Central memory CD4-positive, alpha-beta T cell (primary cell): ENCODE data around the gene FOXP1.

ENCODE experiments used
- DNase-seq: peaks from one replicate; pipeline ENCODE4 v3.0.0; 2022

Gene FOXP1

DNA sequence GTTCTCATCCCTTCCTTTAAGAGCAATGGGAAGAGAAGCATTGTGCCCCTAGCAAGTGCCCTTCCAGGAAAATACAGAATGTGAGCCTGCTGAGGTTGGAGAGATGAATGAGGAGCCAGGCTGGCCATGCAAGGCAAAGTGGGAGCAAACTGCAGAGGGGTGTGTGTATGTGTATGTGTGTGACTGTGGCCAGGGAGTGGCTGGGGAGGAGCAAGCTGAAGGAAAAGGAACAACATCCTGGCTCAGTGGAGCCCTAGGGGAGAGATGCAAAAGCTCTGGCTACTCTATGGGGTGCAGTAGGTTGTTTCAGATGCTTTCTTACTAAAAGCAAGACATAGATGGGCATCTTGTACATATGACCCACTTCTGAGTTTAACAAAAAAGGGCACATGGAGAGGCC, 20.6 kb downstream of the FOXP1 start:
- no peak for DNase-seq

DNA sequence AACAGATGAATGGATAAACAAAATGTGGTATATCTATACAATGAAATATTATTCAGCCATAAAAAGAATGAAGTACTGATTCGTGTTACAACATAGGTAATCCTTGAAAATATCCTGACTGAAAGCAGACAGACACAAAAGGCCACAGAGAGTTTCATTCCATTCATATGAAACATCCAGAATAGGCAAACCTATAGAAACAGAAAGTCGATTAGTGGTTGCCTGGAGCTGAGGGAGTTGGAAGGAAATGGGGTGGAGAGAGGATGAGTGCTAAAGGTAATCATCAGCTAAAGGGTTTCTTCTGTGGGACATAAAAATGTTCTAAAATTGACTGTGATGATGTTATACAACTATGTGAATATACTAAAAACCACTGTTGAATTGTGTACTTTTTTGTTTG, 22.9 kb downstream of the FOXP1 start:
- no peak for DNase-seq

DNA sequence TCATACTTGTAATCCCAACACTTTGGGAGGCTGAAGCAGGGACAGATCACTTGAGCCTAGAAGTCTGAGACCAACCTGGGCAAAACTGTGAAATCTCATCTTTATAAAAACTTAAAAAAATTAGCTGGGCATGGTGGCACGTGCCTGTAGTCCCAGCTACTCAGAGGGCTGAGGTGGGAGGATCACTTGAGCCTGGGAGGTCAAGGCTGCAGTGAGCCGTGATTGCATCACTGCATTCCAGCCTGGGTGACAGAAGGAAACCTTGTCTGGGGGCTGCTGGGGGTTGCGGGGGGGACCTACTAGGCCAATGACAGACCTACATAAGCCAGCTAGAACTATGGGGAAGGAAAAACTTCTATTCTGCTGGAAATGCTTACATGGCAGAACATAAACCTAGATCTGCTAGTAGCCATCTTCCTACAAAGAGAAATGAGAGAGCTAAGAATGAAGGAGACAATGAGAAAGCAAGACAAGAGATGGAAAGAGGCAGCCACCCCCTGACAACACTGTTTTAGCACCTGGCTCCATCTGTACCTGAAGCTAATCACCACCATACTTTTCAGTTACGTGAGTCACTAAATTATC, 23.9 kb downstream of the FOXP1 start:
- DNase-seq = no peak

DNA sequence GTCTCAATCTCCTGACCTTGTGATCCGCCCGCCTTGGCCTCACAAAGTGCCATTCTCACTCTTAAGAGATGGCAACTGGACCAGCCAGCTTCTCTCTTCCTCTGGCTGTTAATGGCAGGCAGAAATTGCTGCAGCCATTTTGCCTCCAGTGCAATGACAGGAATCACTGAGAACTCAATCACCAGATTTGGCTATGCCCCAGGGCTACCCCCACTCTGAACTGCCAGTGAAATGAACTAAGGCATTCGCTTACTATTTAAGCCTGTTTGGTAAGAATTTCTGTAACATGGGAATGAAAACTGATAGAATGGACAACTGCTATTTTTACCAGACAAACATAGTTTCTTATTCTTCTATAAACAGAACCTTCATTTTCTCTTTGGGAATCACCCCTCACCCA, 24.5 kb downstream of the FOXP1 start:
- DNase-seq = no peak

DNA sequence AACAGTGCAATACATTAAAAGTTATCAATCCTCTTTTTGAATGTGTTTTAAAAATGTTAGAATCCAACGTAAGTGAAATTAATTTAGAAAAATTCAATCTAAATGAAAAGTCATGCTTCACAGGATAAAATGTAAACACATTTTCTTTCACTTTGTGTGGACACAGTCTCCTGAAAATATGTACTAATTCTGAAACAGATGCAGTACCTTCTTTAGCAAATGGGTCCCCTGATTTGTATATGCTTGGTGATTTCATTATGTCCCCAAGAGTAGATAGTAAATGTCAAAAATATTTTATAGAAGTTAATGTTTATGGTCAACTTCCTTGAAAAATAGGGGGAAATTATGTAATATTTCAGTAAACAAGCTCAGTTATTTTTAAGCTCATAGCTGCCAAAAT, 28.9 kb downstream of the FOXP1 start:
- DNase-seq = no peak

DNA sequence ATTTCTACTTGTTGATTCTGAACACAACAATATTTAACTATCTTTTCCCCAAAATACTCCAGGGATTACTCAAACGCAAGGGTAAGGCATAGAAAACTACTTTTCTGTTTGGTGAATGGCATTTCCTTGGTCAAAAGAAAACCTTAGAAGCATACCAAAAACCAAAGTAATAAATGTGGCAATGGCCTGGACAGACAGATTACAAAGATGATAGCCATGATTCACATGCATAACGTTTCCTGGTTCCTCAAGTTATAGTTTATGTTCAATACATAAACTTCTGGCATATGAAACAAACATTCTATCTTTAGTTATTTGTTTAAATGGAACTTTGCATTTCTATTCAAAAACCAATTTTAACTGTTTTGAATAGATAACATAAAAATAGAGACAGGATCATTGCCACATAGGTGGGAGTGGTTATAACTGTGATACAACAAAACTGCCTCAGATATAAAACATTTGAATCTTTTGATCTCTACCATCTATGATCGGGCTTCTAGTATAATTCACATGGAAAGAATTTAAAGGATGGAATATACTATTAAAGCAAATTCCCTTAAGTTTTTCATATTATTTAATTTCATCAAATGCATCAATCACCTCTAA, 32.1 kb downstream of the FOXP1 start:
- DNase-seq = no peak

DNA sequence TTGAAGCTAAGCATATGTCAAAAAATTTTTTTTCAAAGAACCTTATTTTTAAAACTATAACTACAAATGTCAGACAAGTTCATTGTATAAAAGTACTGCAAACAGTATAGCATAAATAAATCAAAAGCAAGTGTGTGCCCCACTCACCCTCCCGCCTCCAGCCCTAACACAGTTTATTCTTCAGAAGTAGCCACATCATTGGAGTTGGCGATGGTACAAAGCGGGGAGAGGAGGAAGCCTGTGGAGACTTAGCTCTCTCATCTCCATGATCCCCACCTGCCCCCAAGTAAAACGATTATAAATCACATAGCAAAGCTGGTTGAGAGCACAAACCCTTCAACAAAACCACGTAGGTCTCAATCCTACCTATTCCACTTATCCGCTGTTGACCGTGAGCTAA, 33.6 kb downstream of the FOXP1 start:
- no peak for DNase-seq

DNA sequence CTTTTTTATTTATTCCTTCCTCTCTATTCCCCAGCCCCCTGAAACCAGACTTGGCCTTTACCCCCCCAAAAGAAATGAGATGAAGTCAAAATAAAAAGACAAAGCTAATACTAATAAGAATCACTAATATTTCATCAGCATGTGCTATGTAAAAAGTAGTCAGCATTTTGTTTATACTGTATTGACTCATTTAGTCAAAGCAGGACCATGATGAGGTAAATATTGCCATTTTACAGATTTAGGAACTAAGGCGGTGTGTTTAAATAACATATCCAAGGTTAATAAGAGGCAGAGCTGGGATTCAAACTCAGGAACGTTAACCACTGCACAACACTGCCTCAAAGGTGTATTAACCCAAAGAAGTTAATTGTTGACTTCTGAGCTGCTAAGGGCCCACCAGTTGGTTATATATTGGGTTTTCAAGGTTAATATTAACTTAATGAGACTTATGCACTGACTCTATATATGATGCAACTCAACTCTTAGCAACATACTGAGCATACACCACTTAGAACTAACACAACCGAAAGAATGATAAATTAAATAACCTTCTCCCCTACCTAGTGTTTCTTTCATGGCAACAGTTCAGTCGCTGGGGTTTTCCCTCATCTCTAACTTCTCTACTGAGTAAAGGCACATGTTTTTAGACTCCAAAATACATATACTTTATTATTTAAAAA, 34.7 kb downstream of the FOXP1 start:
- no peak for DNase-seq

DNA sequence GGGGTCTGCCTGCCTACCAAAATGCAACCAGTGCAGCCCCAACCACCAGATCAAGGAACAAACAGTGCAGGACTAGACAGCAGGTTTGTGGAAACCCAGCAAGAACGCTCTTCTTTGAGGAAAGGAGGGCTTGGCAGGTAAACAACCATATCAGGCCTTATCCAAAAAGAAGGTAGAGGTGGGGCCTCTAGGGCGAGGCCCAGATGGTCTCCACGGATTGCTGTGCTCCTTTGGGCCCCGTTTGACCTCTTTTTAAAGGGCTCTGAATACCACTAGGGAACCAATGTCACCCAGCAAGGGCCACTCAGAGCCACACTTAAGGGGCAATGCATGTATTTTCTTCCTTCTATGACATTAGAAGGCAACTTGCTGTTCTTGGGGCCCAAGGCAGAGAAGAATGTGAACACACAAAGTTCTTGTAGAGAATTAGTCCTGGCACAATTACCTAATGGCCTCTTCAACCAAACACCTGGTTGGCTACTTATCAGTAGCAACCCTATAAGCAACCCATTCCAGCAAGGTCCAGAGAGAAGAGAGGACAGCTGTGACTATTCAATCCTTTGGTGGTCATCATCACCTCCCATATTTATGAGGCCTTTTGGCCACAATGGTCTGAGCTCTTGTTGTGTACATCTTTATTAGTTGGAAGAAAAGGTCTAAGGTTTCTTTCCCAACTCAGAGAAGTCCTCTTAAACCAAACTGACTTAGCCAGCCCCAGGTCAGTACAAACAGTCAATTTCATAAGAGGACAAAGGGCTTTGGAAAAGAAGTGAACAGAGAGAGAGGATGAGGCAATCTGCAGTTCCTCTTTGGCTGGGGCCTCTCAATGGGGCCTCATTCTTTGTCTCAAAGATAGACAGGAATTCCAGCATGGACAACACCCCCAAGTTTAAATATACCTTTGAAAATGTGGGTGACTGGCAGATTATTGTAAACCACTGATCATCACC, 36.0 kb downstream of the FOXP1 start:
- no peak for DNase-seq

DNA sequence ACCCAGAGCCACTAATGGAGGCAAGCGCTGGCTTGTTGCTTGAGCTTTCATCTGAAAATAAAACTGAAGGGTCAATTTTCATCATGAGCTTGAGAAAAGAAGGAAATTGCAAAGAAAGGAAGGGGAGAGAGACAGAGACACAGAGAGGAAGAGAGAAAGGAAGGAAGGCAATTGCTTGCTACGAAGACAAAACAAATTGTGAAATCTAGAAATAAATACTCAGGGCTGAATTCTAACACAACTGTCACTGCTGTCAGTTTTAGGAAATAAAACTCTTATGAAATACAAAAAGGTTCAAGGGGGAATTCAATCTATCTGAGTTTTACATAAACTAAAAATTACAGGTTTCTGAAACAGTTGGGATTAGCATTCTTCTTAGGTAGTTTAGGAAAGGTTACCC, 36.7 kb downstream of the FOXP1 start:
- no peak for DNase-seq

DNA sequence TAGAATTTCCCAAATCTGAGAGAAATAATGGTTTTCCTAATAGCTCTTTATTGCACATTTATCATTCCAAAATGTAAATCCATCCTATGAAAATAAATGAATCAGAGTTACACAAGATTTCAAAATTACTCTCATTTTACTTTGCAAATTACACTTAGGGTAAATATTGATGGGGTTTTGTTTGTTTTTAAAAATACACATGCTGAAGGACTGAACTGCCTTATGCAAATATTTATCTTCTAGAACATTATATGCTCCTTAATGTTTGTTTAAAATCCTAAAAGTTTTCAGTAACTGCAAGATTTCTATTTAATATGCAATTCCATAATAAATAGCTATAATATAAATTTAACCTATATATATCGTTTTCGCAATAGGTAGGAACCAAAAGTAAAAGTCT, 38.2 kb downstream of the FOXP1 start:
- DNase-seq = no peak

DNA sequence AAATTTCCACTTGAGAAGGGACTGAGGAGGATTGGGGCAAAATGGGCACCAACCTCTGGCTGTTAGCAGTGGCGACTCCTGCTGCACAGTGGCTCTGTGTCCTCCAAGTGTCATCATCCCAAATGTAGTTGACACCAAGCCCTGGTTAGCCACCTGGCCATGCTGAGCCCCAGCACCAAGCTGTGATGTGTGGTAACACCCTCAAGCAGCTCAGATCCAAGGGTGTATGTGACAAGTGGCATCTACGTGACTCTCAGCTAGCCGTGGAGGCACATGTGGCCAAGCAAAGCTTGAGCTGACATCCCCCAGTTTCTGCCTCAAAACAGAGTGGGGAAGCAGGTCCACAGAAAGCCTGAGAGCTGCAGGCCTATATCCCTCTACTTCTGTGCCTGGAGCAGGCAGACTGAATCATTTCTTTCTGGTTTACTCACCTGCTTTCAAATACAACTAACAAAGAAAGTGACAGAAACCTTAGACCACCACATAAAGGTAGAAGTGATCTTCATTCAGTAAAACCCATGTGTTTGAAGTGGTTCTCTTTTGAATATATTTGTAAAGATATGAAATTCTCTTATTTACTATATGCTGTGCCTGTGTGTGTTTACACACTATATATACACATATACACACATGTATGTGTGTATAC, 40.0 kb downstream of the FOXP1 start:
- DNase-seq = no peak

DNA sequence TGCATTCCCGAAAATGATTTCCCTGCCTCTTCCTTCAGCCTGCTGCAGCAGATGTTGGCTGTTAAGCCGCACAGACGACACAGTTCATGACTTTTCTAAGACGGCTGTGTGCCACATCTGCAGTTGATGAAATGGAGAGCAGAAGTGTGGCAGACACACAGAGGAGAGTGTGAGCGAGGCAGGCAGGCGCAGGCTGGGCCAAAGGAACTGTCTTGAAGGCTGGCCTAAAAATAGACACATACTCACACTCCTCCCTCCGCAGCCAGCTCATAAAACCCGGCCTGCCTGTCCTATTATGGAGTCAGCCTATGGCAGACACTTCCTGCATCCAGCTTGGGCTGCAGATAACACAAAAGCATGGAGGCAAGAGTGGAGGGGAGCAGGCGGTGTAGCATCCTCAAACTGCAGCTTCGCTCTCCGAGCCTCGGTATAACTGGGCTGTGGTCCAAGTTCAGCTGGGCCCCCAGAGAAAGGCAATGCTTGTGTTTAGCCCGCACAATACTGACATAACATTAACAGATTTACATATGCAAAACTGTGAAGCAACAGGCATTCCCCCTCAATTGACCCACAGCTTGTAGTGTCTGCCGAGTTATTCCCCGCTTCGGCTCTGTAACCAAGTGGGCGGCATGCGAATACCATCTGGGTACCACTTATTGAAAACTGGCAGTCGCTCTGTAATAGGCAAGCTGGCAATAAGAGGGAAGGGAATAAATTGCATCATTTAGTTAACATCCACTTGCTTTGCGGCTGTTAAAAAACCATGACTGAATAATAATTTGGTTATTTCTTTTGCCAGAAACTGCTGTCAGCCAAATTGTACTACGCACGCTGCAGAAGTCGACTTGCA, 40.8 kb downstream of the FOXP1 start:
- no peak for DNase-seq

DNA sequence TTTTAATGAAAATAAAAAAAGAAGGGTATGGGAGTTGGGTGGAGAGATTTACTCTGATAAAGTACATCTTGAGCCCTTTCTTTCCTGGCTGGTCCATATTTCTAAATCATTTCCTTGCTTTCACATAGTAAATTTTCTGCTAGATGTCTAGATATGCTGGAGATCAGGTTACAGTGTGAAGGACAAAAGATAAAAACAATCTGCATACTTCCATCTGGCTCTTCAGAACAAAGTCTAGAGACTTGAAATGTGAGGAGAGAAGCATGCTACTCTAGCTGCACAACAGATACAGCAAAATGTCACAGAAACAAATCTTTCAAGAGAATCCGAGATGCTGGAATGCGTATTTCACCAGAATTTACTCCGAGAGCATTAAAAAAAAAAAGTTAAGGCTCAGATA, 42.2 kb downstream of the FOXP1 start:
- DNase-seq = no peak

DNA sequence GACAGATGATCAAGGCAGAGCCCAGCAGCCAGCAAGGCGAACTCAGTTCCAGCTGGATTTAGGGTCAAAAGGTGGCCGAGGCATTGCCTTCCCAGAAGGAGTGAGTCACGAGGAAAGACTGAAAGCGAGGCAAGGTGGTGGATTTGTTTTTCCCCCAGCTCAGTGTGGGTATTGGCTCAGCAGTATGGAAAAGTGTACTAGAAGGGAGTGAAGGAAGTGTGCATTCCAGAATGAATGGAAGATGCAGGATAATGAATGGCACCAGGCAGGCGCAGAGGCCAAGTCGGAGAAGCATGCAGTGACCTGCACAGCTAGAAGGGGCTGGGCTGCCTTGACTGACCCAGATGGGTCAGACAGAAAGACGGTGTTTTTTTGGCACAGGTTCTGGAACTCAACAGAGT, 46.3 kb downstream of the FOXP1 start:
- DNase-seq = no peak

DNA sequence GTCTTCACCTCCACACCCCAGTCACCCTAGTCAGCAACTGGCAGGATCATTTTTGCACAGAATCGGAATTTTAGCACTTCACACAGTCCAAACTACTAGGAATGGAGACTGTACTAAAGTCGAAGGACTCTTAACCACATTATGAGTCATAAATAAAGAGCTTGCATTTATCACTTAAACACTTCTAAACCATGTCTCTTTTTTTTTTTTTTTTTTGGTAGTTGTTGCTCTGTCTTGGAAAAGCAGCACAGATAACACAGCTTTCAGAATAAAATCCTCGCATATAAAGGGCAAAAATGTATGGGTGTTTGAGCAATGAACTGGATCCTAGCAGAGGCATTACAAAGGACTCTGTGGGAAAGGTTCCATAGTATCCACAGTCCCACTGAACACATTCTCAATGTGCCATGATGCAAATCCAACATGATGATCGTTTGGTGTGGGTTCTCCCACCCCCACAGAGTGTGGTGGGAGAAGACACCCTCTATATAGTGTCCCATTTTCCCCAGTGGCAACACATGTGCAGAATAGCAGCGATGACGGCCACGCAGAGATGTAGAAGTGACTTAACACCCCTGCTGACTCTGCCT, 47.1 kb downstream of the FOXP1 start:
- DNase-seq = no peak

DNA sequence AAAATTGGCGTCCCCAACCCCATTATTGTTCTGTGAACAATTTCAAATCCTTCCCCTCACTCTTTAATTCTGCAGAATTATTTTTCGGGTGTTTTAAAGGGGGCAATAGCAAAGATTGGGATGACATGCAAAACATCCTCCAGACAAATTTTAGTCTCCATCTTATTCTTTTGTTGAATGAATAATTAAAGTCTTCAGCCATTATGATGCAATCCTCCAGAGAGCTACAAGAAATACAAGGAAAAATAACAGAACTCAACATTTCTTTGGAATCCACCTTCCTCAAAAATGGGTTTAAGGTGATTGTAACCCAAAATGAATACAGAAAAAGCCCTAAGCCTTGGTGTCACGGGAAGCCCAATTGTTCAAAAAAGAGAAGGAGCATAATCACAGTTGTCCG, 49.9 kb downstream of the FOXP1 start:
- DNase-seq = no peak

DNA sequence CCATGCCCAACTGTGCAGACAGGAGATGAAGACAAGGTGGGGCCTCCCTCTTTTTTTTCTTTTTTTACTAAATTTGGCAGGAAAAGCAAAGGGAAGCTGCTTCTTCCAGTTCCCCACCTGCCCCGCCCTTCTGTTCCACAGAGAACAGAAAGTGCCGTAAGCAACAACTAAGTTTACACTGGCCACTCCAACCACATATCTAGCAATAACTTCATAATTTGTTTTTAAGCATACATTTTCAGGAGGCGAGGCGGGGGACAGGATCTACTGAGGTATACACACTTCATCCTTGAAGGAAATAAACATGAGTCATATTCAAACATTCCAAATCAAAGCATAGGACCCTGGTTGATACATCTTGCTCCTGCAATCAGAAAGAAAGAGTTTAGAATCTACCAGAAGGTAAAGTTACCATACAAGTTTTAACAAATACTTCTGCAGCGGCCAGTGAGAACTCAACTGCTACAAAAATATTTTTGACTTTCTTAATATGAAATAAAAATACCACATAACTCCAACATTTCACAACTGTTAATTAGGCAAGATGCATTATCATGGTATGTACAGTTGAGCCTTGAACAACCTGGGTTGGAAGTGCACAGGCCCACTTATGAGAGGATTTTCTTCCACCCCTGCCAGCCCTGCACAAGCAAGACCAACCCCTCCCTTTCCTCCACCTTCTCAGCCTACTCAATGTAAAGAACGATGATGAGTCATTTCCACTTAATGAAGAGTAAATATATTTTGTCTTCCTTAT, 50.7 kb downstream of the FOXP1 start:
- no peak for DNase-seq

DNA sequence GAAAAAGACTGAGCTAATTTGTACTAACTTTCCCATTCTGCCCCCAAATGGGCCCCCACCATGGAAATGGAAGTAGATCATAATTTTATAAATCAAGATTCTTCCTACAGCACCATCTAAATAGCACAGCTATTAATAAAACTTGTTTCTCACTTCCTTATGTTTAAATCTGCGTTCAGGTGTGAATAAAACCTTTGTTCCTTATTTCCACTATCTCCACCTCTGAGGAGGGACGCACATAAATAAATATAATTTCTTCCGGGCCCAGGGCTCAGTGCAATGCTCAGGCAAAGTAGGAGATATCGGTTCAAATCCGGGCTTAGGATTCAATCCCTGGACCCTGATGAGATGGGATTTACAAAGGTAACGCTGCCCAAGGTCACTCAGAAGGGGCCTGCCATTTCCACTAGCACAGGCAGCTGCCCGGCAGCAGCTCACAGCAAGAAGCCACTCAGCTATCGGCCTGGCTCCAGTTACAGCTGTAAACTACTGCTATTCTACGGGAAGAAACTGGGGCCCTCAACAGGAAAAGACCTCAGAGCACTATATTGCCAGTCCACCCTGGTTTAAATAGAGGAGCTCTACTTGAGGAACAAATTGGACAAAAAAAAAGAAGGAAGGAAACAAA, 52.5 kb downstream of the FOXP1 start:
- no peak for DNase-seq

DNA sequence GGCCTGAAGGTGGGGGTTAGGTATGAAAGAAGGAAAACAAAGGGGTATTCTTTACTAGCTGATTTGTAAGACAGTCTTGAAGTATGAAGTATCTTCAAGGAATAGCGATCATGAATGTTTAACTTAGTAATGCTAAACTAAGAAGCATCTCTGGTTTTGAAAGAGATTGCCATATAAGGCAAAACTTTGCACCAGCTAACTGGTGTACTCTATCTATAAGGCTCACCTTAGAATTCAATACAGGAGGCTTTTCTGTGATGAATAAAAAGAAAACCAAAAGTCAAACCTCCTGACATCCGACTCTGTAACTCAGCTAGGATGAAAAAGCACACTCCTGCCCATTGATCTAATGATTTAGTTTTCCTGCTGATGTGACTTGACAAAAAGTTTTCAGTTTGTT, 54.7 kb downstream of the FOXP1 start:
- DNase-seq = no peak
